Calu3 (cell line): ENCODE data around the gene OASL. TPM values are rescaled to one million over a fixed set of nuclear protein-coding genes. Genes with fewer than 3 reads are reported as not detected.
A peak's percentile ranks its signal among the peaks of the same experiment; 100 is the strongest.
"Not testable (repeated sequence)": the region's sequence is repeated elsewhere in the genome, so short reads cannot be mapped to it uniquely, and the experiment has no call there.

Experiments
- BruUV-seq: library from RNA; stranded (reverse); fragments of 400-500 nt; replicated peaks from 2 replicates; lab custom pipeline; 2021; lab: Mats Ljungman, UMichigan
- CTCF ChIA-PET: fragments of 300-600 bp; sonication (Branson Sonifier 250); formaldehyde crosslinking; loops from one replicate; lab custom pipeline; 2022; ENCODE audit warnings: antibody characterized with exemption; lab: Charles Lee
- DNase-seq: peaks from one replicate; pipeline ENCODE4 v3.0.0; 2022
- H3K27ac Mint-ChIP-seq: one replicate; pipeline ENCODE4 v1.8.0; 2022; ENCODE audit warnings: mixed read lengths; ENCODE audit not compliant: unreplicated experiment
- H3K27me3 Mint-ChIP-seq: one replicate; pipeline ENCODE4 v1.8.0; 2022; ENCODE audit warnings: mixed read lengths; ENCODE audit not compliant: unreplicated experiment
- H3K36me3 Mint-ChIP-seq: one replicate; pipeline ENCODE4 v1.8.0; 2022; ENCODE audit warnings: mild to moderate bottlenecking, moderate library complexity, mixed read lengths; ENCODE audit not compliant: insufficient read depth, unreplicated experiment
- H3K4me1 Mint-ChIP-seq: one replicate; pipeline ENCODE4 v1.8.0; 2022; ENCODE audit warnings: mild to moderate bottlenecking, low read depth, mixed read lengths; ENCODE audit not compliant: unreplicated experiment
- H3K4me3 Mint-ChIP-seq: one replicate; pipeline ENCODE4 v1.8.0; 2022; ENCODE audit warnings: mild to moderate bottlenecking, low read depth, moderate library complexity, mixed read lengths; ENCODE audit not compliant: unreplicated experiment
- H3K9me3 Mint-ChIP-seq: one replicate; pipeline ENCODE4 v1.8.0; 2022; ENCODE audit warnings: low read depth, mixed read lengths; ENCODE audit not compliant: unreplicated experiment
- CTCF ChIP-seq: fragments of 200-600 bp; IDR thresholded peaks from one replicate; pipeline ENCODE4 v1.8.0; 2022; ENCODE audit warnings: antibody characterized with exemption; ENCODE audit not compliant: unreplicated experiment
- intact Hi-C: fragments of 100-400 bp; cut with micrococcal nuclease; formaldehyde crosslinking; loops from one replicate; pipeline ENCODE4 v1.10.0; 2022; ENCODE audit not compliant: unreplicated experiment
- total RNA-seq: library from RNA; stranded (reverse); gene quantifications from 2 replicates; pipeline ENCODE4 v1.2.3, GENCODE V29; 2022

The OASL gene
- total RNA-seq, 1 experiment from 2014 or later = 73.7 TPM

DNA sequence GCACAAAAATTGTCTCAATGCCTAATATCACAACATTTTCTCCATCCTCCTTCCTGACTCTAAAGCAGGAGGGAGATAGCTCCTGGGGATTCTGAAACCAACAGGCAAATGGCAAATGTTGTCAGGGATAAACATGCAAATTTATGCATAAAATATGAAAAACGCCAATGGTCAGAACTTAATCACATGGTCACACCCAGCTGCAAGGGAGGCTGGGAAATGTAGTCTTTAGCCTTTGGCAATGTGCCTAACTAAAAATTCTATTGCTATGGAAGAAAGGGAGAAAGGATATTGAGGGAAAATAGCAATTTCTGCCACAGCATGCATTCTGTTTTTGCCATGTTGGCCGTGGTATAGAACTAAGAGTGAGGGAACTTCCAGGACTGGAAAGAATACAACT is 11.7 kb upstream of the OASL start:
- H3K27ac Mint-ChIP-seq = no peak overlapping the region
- no peak for DNase-seq
- peaks cover 44% of the 10 kb centered on the region for H3K27me3 Mint-ChIP-seq
- H3K4me1 Mint-ChIP-seq = no peaks in the 10 kb centered on the region
- CTCF ChIA-PET = interaction anchor here (1.3 kb wide), 1 partner anchor 52 kb away, joined by 4 read pairs; no protein-coding TSS in a partner anchor
- no TSS peak for BruUV-seq
- H3K4me3 Mint-ChIP-seq = no peak overlapping the region
- TF ChIP-seq CTCF = no peak
- H3K9me3 Mint-ChIP-seq = no peaks in the 10 kb centered on the region
- intact Hi-C loops = no loop called here
- H3K36me3 Mint-ChIP-seq = no peaks in the 10 kb centered on the region

GRCh38 chr12:121048442-121048841 is 9.4 kb upstream of the OASL start:
- CTCF ChIA-PET = no interaction called here
- peaks cover 60% of the 10 kb centered on the region for H3K27me3 Mint-ChIP-seq

DNA sequence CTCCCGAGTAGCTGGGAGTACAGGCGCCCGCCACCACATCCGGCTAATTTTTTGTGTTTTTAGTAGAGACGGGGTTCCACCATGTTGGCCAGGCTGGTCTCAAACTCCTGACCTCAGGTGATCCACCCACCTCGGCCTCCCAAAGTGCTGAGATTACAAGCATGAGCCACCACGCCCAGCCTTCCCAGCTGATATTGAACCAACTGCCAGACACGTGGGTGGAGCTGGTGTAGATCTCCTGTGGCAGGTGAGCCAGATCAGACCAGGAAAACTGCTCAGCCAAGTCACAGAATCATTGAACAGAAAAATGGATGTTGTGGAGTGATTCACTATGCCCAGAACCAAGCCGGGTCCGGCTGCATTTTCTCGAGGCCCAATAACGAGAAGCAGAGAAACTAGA is 8.4 kb upstream of the OASL start:
- peaks cover 60% of the 10 kb centered on the region for H3K27me3 Mint-ChIP-seq
- intact Hi-C loops, H3K36me3 Mint-ChIP-seq, H3K4me1 Mint-ChIP-seq, CTCF ChIA-PET, BruUV-seq, H3K4me3 Mint-ChIP-seq, H3K27ac Mint-ChIP-seq, H3K9me3 Mint-ChIP-seq: not testable (repeated sequence)
- DNase-seq = peak; percentile 31

More at GRCh38 chr12:121048442-121048841, 9.4 kb upstream of the OASL start:
- BruUV-seq = no TSS peak
- Mint-ChIP-seq H3K4me3 (no peak overlapping the region), H3K4me1 (no peaks in the 10 kb centered on the region), H3K27ac (no peak overlapping the region), H3K36me3 (no peaks in the 10 kb centered on the region), H3K9me3 (no peaks in the 10 kb centered on the region)
- no peak for TF ChIP-seq CTCF
- intact Hi-C loops = no loop called here
- DNase-seq = no peak

- no peak for TF ChIP-seq CTCF
- CTCF ChIA-PET = no interaction called here
- Mint-ChIP-seq H3K27me3 (peaks cover 47% of the 10 kb centered on the region), H3K9me3 (no peaks in the 10 kb centered on the region), H3K4me3 (no peak overlapping the region), H3K4me1 (no peaks in the 10 kb centered on the region), H3K36me3 (peaks cover 10% of the 10 kb centered on the region), H3K27ac (no peak overlapping the region)
- BruUV-seq = no TSS peak
- no peak for DNase-seq
- intact Hi-C loops = no loop called here
Measured at GRCh38 chr12:121043067-121043466, 4.0 kb upstream of the OASL start.

GRCh38 chr12:121036810-121037326 is 2.2 kb downstream of the OASL start:
- Mint-ChIP-seq H3K27ac (no peak overlapping the region), H3K27me3 (peaks cover 5% of the 10 kb centered on the region), H3K9me3 (no peaks in the 10 kb centered on the region), H3K4me3 (no peak overlapping the region), H3K4me1 (peaks cover 16% of the 10 kb centered on the region), H3K36me3 (peaks cover 17% of the 10 kb centered on the region)
- DNase-seq = no peak
- no TSS peak for BruUV-seq
- intact Hi-C loops = no loop called here
- CTCF ChIA-PET = interaction anchor here (0.8 kb wide), 1 partner anchor 32 kb away, joined by 3 read pairs; no protein-coding TSS in a partner anchor
- TF ChIP-seq CTCF = no peak
